ENCODE results near the gene DNAJC10.

- peak; percentile 78 for TF ChIP-seq CTCF (conservative IDR thresholded peaks at IDR 0.05; ENCODE audit: low read length)
- TF ChIP-seq EZH2phosphoT487 (IDR thresholded peaks at IDR 0.05; ENCODE audit: borderline replicate concordance) = no peak
Measured at GRCh38 chr2:182666674-182667314, 49.3 kb upstream of the DNAJC10 start.
